Kidney (tissue), 14 donors: ENCODE data around the gene ENOX1. TPM values are rescaled to one million over a fixed set of nuclear protein-coding genes. Genes with fewer than 3 reads are reported as not detected.

Experiments
- DNase-seq, 5 donors: peaks; one replicate each; pipeline ENCODE4 v3.0.0-alpha.2; 2013 to 2020
- FAIRE-seq: peaks from 2 replicates; lab custom pipeline; 2012; peaks lifted over from hg19 to GRCh38; lab: Jason Lieb, UNC
- H3K27ac ChIP-seq, 2 donors: one replicate each; pipeline ENCODE4 v1.7.0; 2013; ENCODE audit warnings: low read depth in 2 of 2, low read length in 2 of 2, inconsistent platforms in 1 of 2
- H3K27me3 ChIP-seq: one replicate; pipeline ENCODE4 v1.7.1; 2013; ENCODE audit warnings: low read length, inconsistent platforms; ENCODE audit not compliant: control insufficient read depth, insufficient read depth
- H3K36me3 ChIP-seq, 3 donors: one replicate each; pipeline versions ENCODE4 v1.7.0 to v1.7.1; 2013; ENCODE audit warnings: low read length in 3 of 3, control low read depth in 1 of 3, inconsistent platforms in 1 of 3; ENCODE audit not compliant: insufficient read depth in 3 of 3, control insufficient read depth in 2 of 3
- H3K4me1 ChIP-seq, 3 donors: one replicate each; pipeline versions ENCODE4 v1.7.0 to v1.7.1; 2013; ENCODE audit warnings: low read length in 3 of 3, inconsistent platforms in 1 of 3, low read depth in 1 of 3; ENCODE audit not compliant: control insufficient read depth in 2 of 3, insufficient read depth in 2 of 3
- H3K4me3 ChIP-seq, 3 donors: one replicate each; pipeline versions ENCODE4 v1.7.0 to v1.8.1; 2013; ENCODE audit warnings: low read length in 3 of 3, control low read depth in 1 of 3, inconsistent platforms in 1 of 3
- H3K9ac ChIP-seq, 3 donors: one replicate each; pipeline versions ENCODE4 v1.7.0 to v1.7.1; 2013; ENCODE audit warnings: low read length in 3 of 3, control low read depth in 1 of 3, inconsistent platforms in 1 of 3
- H3K9me3 ChIP-seq, 3 donors: one replicate each; pipeline versions ENCODE4 v1.7.0 to v1.7.1; 2013; ENCODE audit warnings: low read length in 3 of 3, control low read depth in 1 of 3, inconsistent platforms in 1 of 3; ENCODE audit not compliant: control insufficient read depth in 2 of 3, insufficient read depth in 1 of 3
- intact Hi-C: fragments of 100-400 bp; cut with DNase I; formaldehyde crosslinking; loops from one replicate; pipeline ENCODE4 v1.11.1; 2022
- polyA plus RNA-seq: library from polyadenylated mRNA; stranded (reverse); fragments of 350-450 nt; fragmentation: Illumina TruSeq; extraction: RNeasy Lipid Tissue Mini Kit (QIAGEN cat#74804); gene quantifications from one replicate; pipeline ENCODE4 v1.2.3, GENCODE V29; 2014; ENCODE audit warnings: low read depth, low replicate concordance; ENCODE audit not compliant: insufficient read depth
- total RNA-seq: library from RNA; stranded (reverse); fragmentation: NEBNext Ultra II Directional; extraction: Animal tissue kit (Norgen Biotek cat#: 25700); gene quantifications from one replicate; pipeline ENCODE4 v1.2.1, GENCODE V29; 2021
- TF ChIP-seq, protein P1 (sequence below): IDR thresholded peaks from 3 replicates; pipeline ENCODE4 v1.5.1; 2012; ENCODE audit warnings: mild to moderate bottlenecking, moderate library complexity, borderline replicate concordance; ENCODE audit not compliant: insufficient read depth; ENCODE audit errors: extremely low read depth
- donor health status: control.
- donor health status: control.
- donor health status: control.
- donor health status: control.
- donor health status: control.
- donor health status: DM: yes; HTN: yes; CAD: no.
- donor health status: Normal renal cell carcinoma (clear cell type).

The ENOX1 gene
- total and polyA plus RNA-seq, 2 donors from 2014 or later = 4.9 to 6.8 TPM

DNA sequence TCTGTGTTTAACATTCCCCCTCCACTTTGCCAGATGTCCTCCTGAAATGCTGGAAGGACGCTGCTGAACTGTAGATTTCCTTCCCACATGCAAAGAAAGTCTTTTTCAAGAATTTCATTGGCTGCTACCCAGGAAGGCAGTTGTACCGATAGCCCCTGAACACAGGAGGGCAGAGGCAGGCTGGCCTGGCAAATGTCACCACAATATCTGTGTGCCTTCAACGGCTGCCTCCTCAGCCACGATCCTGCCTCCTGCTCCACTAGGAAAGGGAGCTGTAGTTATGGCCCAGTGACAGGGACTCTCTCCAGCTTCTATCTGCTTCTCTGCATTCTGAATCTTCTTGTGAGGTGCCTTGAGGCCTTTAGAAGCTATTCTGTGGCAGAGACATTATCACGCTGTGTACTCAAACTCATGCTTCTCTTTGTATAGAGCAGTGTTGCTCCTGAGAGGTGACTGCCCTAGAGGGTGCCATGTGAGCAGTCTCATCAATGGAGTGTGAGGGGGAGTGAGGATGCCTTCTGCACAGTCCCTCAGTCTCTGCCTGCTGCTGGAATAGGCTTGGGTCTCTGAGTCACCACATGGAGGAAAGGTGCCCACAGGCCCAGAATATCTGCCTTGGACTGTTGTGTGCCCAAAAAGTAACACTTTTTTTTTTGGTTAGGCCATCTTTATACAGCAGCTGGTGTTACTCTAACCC, 483.6 kb downstream of the ENOX1 start:
- TF ChIP-seq, protein P1, sequence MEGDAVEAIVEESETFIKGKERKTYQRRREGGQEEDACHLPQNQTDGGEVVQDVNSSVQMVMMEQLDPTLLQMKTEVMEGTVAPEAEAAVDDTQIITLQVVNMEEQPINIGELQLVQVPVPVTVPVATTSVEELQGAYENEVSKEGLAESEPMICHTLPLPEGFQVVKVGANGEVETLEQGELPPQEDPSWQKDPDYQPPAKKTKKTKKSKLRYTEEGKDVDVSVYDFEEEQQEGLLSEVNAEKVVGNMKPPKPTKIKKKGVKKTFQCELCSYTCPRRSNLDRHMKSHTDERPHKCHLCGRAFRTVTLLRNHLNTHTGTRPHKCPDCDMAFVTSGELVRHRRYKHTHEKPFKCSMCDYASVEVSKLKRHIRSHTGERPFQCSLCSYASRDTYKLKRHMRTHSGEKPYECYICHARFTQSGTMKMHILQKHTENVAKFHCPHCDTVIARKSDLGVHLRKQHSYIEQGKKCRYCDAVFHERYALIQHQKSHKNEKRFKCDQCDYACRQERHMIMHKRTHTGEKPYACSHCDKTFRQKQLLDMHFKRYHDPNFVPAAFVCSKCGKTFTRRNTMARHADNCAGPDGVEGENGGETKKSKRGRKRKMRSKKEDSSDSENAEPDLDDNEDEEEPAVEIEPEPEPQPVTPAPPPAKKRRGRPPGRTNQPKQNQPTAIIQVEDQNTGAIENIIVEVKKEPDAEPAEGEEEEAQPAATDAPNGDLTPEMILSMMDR = peak; percentile 66
- Histone ChIP-seq H3K4me1 (peaks cover 0 to 3% (median 3%) of the 10 kb centered on the region in 3 donors), H3K36me3 (no peaks in the 10 kb centered on the region), H3K27ac (no peak overlapping the region), H3K9me3 (no peaks in the 10 kb centered on the region), H3K27me3 (no peaks in the 10 kb centered on the region), H3K9ac (no peak overlapping the region), H3K4me3 (no peak overlapping the region)
- intact Hi-C loops = loop anchor here (10.0 kb wide), 1 partner anchor 502 kb away; no protein-coding TSS in a partner anchor
- FAIRE-seq (no peak), DNase-seq (peak; percentile 71 to 86 (median 77))

DNA sequence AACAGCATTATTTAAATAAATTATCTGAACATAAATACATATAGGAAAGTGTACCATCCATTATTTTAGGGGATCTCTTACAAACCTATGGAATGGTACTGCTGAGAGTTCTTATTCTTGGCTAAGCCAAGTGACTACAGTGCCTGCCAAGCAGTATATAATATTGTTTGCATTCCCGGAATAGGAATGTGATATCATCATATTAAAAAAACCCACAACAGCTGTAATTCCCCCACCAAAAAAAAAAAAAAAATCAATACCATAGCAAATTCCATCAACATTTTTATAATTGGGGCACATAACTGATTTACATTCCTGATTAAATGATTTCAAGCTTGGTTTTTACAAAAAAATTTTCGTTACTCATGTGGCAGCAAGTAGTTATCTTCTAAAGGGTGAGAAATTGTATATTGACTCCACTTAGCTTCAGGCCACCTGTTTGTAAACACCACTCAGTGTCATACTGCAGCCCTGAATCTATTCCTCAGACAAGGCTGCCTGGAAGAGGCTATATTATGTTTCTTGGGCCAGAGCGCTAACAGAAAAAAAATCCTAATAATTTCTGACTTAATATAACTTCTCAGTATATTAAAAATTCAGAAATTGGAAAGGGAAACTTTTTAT, 485.3 kb downstream of the ENOX1 start:
- no peak overlapping the region for H3K9ac ChIP-seq
- no peak overlapping the region for H3K4me3 ChIP-seq
- DNase-seq (no peak), FAIRE-seq (no peak)
- intact Hi-C loops = loop anchor here (10.0 kb wide), 1 partner anchor 503 kb away; no protein-coding TSS in a partner anchor
- H3K27ac ChIP-seq = no peak overlapping the region
- no peaks in the 10 kb centered on the region for H3K36me3 ChIP-seq
- peaks cover 0 to 3% (median 0%) of the 10 kb centered on the region in 3 donors for H3K4me1 ChIP-seq
- H3K27me3 ChIP-seq = no peaks in the 10 kb centered on the region
- no peaks in the 10 kb centered on the region for H3K9me3 ChIP-seq
- TF ChIP-seq, protein P1 = no peak

DNA sequence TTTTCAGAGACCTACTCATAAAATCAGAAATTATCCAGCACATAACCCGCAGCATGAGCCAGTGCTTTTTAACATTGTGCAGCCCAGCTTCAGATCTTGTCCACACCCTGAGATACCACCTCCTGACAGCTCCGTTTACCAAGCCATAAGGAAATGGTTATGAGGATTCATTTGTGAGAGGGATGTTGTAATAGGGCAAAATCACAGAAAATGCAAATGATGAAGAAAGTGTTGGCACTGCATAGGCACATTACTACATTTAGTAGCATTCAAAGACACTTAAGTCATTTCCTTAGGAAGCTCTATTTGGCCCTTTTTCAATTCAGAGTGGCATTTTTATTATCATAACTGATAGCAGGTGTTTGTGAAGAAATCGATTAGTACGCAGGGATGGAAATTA, 485.9 kb downstream of the ENOX1 start:
- Histone ChIP-seq H3K4me1 (peaks cover 0 to 3% (median 0%) of the 10 kb centered on the region in 3 donors), H3K27ac (no peak overlapping the region), H3K4me3 (no peak overlapping the region), H3K36me3 (no peaks in the 10 kb centered on the region), H3K9ac (no peak overlapping the region), H3K27me3 (no peaks in the 10 kb centered on the region), H3K9me3 (no peaks in the 10 kb centered on the region)
- no peak for FAIRE-seq
- DNase-seq = no peak
- TF ChIP-seq, protein P1 = no peak
- intact Hi-C loops = loop anchor here (10.0 kb wide), 1 partner anchor 504 kb away; no protein-coding TSS in a partner anchor
